HCT116 (cell line): ENCODE results near the gene MARVELD3. TPM values are rescaled to one million over a fixed set of nuclear protein-coding genes. Genes with fewer than 3 reads are reported as not detected.

Source experiments
- ATAC-seq: fragments of 200-7000 bp; cut with Tn5 transposase; 2 replicates; pipeline ENCODE4 v1.9.1; 2020; ENCODE audit warnings: mild to moderate bottlenecking, moderate library complexity
- BruUV-seq: library from RNA; stranded (reverse); fragments of 400-500 nt; replicated peaks from 2 replicates; lab custom pipeline; 2021; lab: Mats Ljungman, UMichigan
- CTCF ChIA-PET: fragments of 300-600 bp; sonication (Branson Sonifier 250); formaldehyde crosslinking; loops from one replicate; lab custom pipeline; 2021; ENCODE audit warnings: antibody characterized with exemption; lab: Charles Lee
- POLR2A ChIA-PET: fragments of 300-600, 350-600 bp; sonication (Branson Sonifier 250); formaldehyde crosslinking; loops from one replicate; lab custom pipeline; 2021; ENCODE audit warnings: antibody characterized with exemption; lab: Charles Lee
- RAD21 ChIA-PET, 2 experiments: fragments of 300-600 bp; sonication (Branson Sonifier 250); formaldehyde crosslinking; loops; one replicate each; lab custom pipeline; 2023; ENCODE audit warnings: low total read pairs in 2 of 2; ENCODE audit not compliant: uncharacterized antibody in 2 of 2, unreplicated experiment in 2 of 2, low non-redundant PET in 1 of 2; lab: Charles Lee
- DNase-seq: peaks from one replicate; pipeline ENCODE4 v3.0.0-alpha.2; 2010; ENCODE audit warnings: low read depth, low spot score
- H2AFZ ChIP-seq: fragments of 200-600 bp; shearing (Covaris generic), sonication (generic); 2 replicates; pipeline ENCODE4 v1.6.1; 2017; ENCODE audit warnings: low read depth, mixed run types, mixed read lengths, antibody characterized with exemption, low read length; ENCODE audit not compliant: poor library complexity, severe bottlenecking
- H3K27ac ChIP-seq: 2 replicates; pipeline ENCODE4 v1.5.1; 2012; ENCODE audit warnings: low read depth, low read length
- H3K27me3 ChIP-seq: fragments of 200-600 bp; sonication (generic); 2 replicates; pipeline ENCODE4 v1.6.1; 2016; ENCODE audit warnings: mixed run types, low read length, mixed read lengths; ENCODE audit not compliant: insufficient read depth
- H3K36me3 ChIP-seq, 2 experiments: fragments of 200-500 bp in 1 of 2; fragments of 200-600 bp in 1 of 2; sonication (Bioruptor generic) in 1 of 2; sonication (generic) in 1 of 2; 2 replicates each; pipeline versions ENCODE4 v1.5.1 to v1.6.1; 2014 to 2016; ENCODE audit warnings: low read length in 2 of 2, inconsistent platforms in 1 of 2, mixed read lengths in 1 of 2, mixed run types in 1 of 2; ENCODE audit not compliant: insufficient read depth in 2 of 2, control insufficient read depth in 1 of 2
- H3K4me1 ChIP-seq, 2 experiments: fragments of 200-600 bp in 1 of 2; sonication (generic) in 1 of 2; 2 replicates each; pipeline versions ENCODE4 v1.5.1 to v1.6.1; 2012 to 2017; ENCODE audit warnings: low read length in 2 of 2, inconsistent platforms in 1 of 2, mild to moderate bottlenecking in 1 of 2, mixed read lengths in 1 of 2, mixed run types in 1 of 2, moderate library complexity in 1 of 2; ENCODE audit not compliant: insufficient read depth in 2 of 2, control insufficient read depth in 1 of 2
- H3K4me2 ChIP-seq: fragments of 200-600 bp; sonication (generic); 2 replicates; pipeline ENCODE4 v1.6.1; 2017; ENCODE audit warnings: mixed run types, low read length, mixed read lengths
- H3K4me3 ChIP-seq, 2 experiments: fragments of 200-600 bp in 1 of 2; sonication (generic) in 1 of 2; replicated peaks in 1 of 2; 2 replicates each; pipeline ENCODE4 v1.5.1; 2011 to 2016; ENCODE audit warnings: low read length in 2 of 2, control low read depth in 1 of 2, low read depth in 1 of 2, mild to moderate bottlenecking in 1 of 2, mixed read lengths in 1 of 2, mixed run types in 1 of 2
- H3K79me2 ChIP-seq: fragments of 200-600 bp; sonication (generic); 2 replicates; pipeline ENCODE4 v1.6.1; 2017; ENCODE audit warnings: mild to moderate bottlenecking, mixed run types, low read length, moderate library complexity, mixed read lengths; ENCODE audit not compliant: insufficient read depth
- H3K9ac ChIP-seq: fragments of 200-600 bp; sonication (generic); 2 replicates; pipeline ENCODE4 v1.6.1; 2016; ENCODE audit warnings: low read length, mixed read lengths
- H3K9me2 ChIP-seq: fragments of 200-600 bp; sonication (generic), shearing (Covaris generic); 2 replicates; pipeline ENCODE4 v1.6.1; 2017; ENCODE audit warnings: mixed run types, mild to moderate bottlenecking, moderate library complexity; ENCODE audit not compliant: insufficient read depth
- H3K9me3 ChIP-seq, 2 experiments: fragments of 200-500 bp in 1 of 2; fragments of 200-600 bp in 1 of 2; sonication (Bioruptor generic) in 1 of 2; sonication (generic) in 1 of 2; 2 replicates each; pipeline ENCODE4 v1.6.1; 2014 to 2017; ENCODE audit warnings: low read length in 2 of 2, mixed read lengths in 2 of 2, inconsistent platforms in 1 of 2, low read depth in 1 of 2, mild to moderate bottlenecking in 1 of 2, mixed run types in 1 of 2, moderate library complexity in 1 of 2; ENCODE audit not compliant: control insufficient read depth in 1 of 2, insufficient read depth in 1 of 2
- H4K20me1 ChIP-seq: fragments of 200-600 bp; sonication (generic), shearing (Covaris generic); 2 replicates; pipeline ENCODE4 v1.6.1; 2017; ENCODE audit warnings: mixed run types, mild to moderate bottlenecking, moderate library complexity; ENCODE audit not compliant: insufficient read depth
- ATF3 ChIP-seq: IDR thresholded peaks from 2 replicates; pipeline ENCODE4 v1.6.1; 2012
- CEBPB ChIP-seq: IDR thresholded peaks from 2 replicates; pipeline ENCODE4 v1.6.1; 2012; ENCODE audit warnings: low read depth
- CTCF ChIP-seq, 3 experiments: fragments of 200-600 bp in 1 of 3; sonication (generic) in 1 of 3; IDR thresholded peaks in 2 of 3; conservative IDR thresholded peaks in 1 of 3; 2 replicates each; pipeline ENCODE4 v1.5.1; 2012 to 2017; ENCODE audit warnings: low read depth in 2 of 3, low read length in 2 of 3, antibody characterized with exemption in 1 of 3, borderline replicate concordance in 1 of 3, control low read depth in 1 of 3, mild to moderate bottlenecking in 1 of 3, mixed read lengths in 1 of 3, mixed run types in 1 of 3, moderate library complexity in 1 of 3; ENCODE audit not compliant: insufficient read depth in 1 of 3
- EZH2 ChIP-seq: fragments of 200-600 bp; sonication (generic); IDR thresholded peaks from 2 replicates; pipeline ENCODE4 v1.6.1; 2017; ENCODE audit warnings: antibody characterized with exemption, mixed run types
- EZH2phosphoT487 ChIP-seq: fragments of 200-600 bp; IDR thresholded peaks from 2 replicates; pipeline ENCODE4 v1.6.1; 2018; ENCODE audit warnings: antibody characterized with exemption, borderline replicate concordance
- FOSL1 ChIP-seq: IDR thresholded peaks from 2 replicates; pipeline ENCODE4 v1.6.1; 2012; ENCODE audit warnings: low read depth
- JUND ChIP-seq: IDR thresholded peaks from 2 replicates; pipeline ENCODE4 v1.6.1; 2012
- POLR2AphosphoS5 ChIP-seq: IDR thresholded peaks from 2 replicates; pipeline ENCODE4 v1.6.1; 2011; ENCODE audit warnings: mild to moderate bottlenecking, low read depth, low read length, moderate library complexity
- RAD21 ChIP-seq: IDR thresholded peaks from 2 replicates; pipeline ENCODE4 v1.6.1; 2012; ENCODE audit warnings: low read depth, mild to moderate bottlenecking
- REST ChIP-seq: IDR thresholded peaks from 2 replicates; pipeline ENCODE4 v1.6.1; 2012; ENCODE audit warnings: low read depth
- SIN3A ChIP-seq: IDR thresholded peaks from 2 replicates; pipeline ENCODE4 v1.6.1; 2012; ENCODE audit warnings: low read depth
- SRF ChIP-seq: IDR thresholded peaks from 2 replicates; pipeline ENCODE4 v1.6.1; 2012; ENCODE audit warnings: low read depth
- YY1 ChIP-seq: IDR thresholded peaks from 2 replicates; pipeline ENCODE4 v1.6.1; 2011; ENCODE audit warnings: low read length, low read depth, moderate library complexity, mild to moderate bottlenecking; ENCODE audit not compliant: insufficient replicate concordance; ENCODE audit errors: extremely low read depth
- ZFX ChIP-seq: fragments of 450-650 bp; IDR thresholded peaks from 2 replicates; pipeline ENCODE4 v1.6.1; 2017
- intact Hi-C: fragments of 100-400 bp; cut with micrococcal nuclease; formaldehyde crosslinking; loops from 2 replicates; pipeline ENCODE4 v1.10.0; 2022
- total RNA-seq: library from RNA; stranded (reverse); gene quantifications from one replicate; pipeline ENCODE4 v1.2.1, GENCODE V29; 2021; ENCODE audit not compliant: unreplicated experiment

The MARVELD3 gene
- total RNA-seq, 1 experiment from 2014 or later = 20.9 TPM

GRCh38 chr16:71590584-71590983 lies 35.4 kb upstream of the MARVELD3 start:
- Histone ChIP-seq H3K9me3 (no peaks in the 10 kb centered on the region), H3K36me3 (no peaks in the 10 kb centered on the region), H3K4me3 (no peak overlapping the region), H4K20me1 (no peaks in the 10 kb centered on the region), H3K79me2 (no peaks in the 10 kb centered on the region), H2AFZ (no peak overlapping the region), H3K9me2 (no peaks in the 10 kb centered on the region), H3K27me3 (peaks cover 9% of the 10 kb centered on the region; the same call in 1 of the 2 replicates), H3K9ac (no peak overlapping the region), H3K27ac (no peak overlapping the region), H3K4me1 (no peaks in the 10 kb centered on the region), H3K4me2 (no peak overlapping the region)
- ATAC-seq (no peak), DNase-seq (no peak)
- POLR2A ChIA-PET = no interaction called here
- BruUV-seq = no TSS peak
- intact Hi-C loops = no loop called here
- RAD21 ChIA-PET = no interaction called here
- TF ChIP-seq POLR2AphosphoS5 (no peak), CTCF (IDR thresholded peaks at IDR 0.05 in 2 of 3, conservative IDR thresholded peaks at IDR 0.05 in 1 of 3; ENCODE audit: borderline replicate concordance in 1 of 3, insufficient read depth in 1 of 3, low read depth in 2 of 3, low read length in 2 of 3) (no peak), EZH2 (no peak), EZH2phosphoT487 (no peak), REST (no peak), SIN3A (no peak), ATF3 (no peak), YY1 (no peak), ZFX (no peak), FOSL1 (no peak), RAD21 (no peak), SRF (no peak), CEBPB (no peak), JUND (no peak)
- CTCF ChIA-PET = no interaction called here
